Measurements from ENCODE around the gene ZBTB43.

Gene ZBTB43

DNA sequence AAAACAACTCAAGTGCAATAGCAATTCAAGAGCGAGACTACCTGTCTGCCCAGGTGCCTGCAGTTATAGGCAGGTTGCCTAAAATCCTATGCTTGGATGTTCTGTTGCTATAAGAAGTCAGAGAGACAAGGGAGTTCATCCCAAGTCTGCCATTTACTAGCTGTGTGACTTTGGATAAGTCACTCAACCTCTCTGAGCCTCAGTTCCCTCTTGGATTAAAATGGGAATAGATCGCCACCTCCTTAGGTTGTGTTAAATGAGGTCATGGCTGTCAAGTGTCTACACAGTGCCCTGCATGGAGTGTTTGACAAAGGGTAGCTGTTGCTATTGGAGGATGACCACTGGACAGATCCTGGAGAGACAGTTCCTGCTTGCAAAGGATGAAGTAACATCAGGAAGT is 54.3 kb downstream of the ZBTB43 start:
- H3K36me3 ChIP-seq (ENCODE audit: insufficient read depth, low read length), result peaks cover 4% of the 10 kb centered on the region; the same call in 1 of the 2 replicates

DNA sequence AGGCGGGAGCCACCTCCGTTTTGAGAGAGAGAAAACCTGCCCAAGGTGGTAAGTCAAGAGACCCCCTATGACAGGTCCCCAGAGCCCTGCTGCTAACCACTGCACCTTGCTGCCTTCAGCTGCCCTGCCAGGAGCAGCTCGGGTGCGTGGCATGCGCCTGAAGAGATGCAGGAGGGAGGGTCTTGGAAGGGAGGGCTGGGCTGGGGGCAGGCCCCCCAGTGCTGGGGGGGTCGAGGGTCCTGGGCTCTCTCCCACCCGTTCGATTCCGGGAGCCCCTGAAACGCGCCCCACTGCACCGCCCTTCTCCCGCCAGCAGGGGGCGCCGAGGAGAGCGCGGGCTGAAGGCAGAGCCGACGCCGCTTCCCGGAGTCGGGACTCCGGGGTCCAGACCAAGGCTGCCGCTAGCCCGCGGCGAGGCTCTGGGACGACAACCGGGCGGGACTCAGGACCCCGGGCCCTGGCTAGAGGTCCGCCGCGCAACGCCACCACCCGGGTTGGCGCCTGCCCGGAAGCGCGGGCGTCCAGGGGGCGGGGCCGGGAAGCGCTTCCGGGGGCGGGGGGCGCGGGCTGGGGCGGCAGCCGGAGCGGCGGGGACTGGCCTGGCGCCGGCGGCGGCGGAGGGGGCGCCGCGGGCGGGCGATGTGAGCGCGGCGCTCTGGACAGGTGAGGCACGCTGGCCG is 55.4 kb downstream of the ZBTB43 start, which contains the start of gene ZBTB34:
TSS of gene ZBTB34 (plus strand) at position 563 of the 680 bp plus-strand sequence. CDS start 18,761 bp downstream, outside the sequence.
- peaks cover 28% of the 10 kb centered on the region for H3K4me1 ChIP-seq (ENCODE audit: insufficient read depth, low read length)
- H3K27me3 ChIP-seq (ENCODE audit: insufficient read depth, low read length, poor library complexity), result peaks cover 13% of the 10 kb centered on the region
- TF ChIP-seq, protein P1, sequence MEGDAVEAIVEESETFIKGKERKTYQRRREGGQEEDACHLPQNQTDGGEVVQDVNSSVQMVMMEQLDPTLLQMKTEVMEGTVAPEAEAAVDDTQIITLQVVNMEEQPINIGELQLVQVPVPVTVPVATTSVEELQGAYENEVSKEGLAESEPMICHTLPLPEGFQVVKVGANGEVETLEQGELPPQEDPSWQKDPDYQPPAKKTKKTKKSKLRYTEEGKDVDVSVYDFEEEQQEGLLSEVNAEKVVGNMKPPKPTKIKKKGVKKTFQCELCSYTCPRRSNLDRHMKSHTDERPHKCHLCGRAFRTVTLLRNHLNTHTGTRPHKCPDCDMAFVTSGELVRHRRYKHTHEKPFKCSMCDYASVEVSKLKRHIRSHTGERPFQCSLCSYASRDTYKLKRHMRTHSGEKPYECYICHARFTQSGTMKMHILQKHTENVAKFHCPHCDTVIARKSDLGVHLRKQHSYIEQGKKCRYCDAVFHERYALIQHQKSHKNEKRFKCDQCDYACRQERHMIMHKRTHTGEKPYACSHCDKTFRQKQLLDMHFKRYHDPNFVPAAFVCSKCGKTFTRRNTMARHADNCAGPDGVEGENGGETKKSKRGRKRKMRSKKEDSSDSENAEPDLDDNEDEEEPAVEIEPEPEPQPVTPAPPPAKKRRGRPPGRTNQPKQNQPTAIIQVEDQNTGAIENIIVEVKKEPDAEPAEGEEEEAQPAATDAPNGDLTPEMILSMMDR (IDR thresholded peaks at IDR 0.05; ENCODE audit: borderline replicate concordance, extremely low read depth, low read length, poor library complexity, severe bottlenecking), result peak; percentile 88
- no peak for TF ChIP-seq EZH2 (IDR thresholded peaks at IDR 0.05; ENCODE audit: borderline replicate concordance, low read depth, low read length, severe bottlenecking)
- ATAC-seq (ENCODE audit: insufficient read depth, low read depth) (peak; percentile 80), DNase-seq (peak; percentile 73)
- peak within 1 kb of the TSS; percentile 77 for H3K9ac ChIP-seq (ENCODE audit: low read depth, low read length)
- H3K79me2 ChIP-seq (ENCODE audit: insufficient read depth, low read length), result peaks cover 35% of the 10 kb centered on the region
- H3K4me2 ChIP-seq (ENCODE audit: insufficient read depth, low read length), result peak within 1 kb of the TSS; percentile 97
- no peaks in the 10 kb centered on the region for H3K9me3 ChIP-seq (ENCODE audit: insufficient read depth, low read length, severe bottlenecking)
- H3K4me3 ChIP-seq (ENCODE audit: low read depth in 1 of 2, low read length in 2 of 2), result peak within 1 kb of the TSS; percentile 72 to 92
- H2AFZ ChIP-seq (ENCODE audit: low read depth, low read length), result peak within 1 kb of the TSS; percentile 92
- peaks cover 6% of the 10 kb centered on the region; the same call in 1 of the 2 replicates for H4K20me1 ChIP-seq (ENCODE audit: insufficient read depth, low read length)
- peaks cover 12% of the 10 kb centered on the region for H3K36me3 ChIP-seq (ENCODE audit: insufficient read depth, low read length)
- H3K27ac ChIP-seq (ENCODE audit: low read length), result peak within 1 kb of the TSS; percentile 89

More for the DNA sequence above, 54.3 kb downstream of the ZBTB43 start:
- ATAC-seq (ENCODE audit: insufficient read depth, low read depth) (no peak), DNase-seq (no peak)
- Histone ChIP-seq H3K9ac (ENCODE audit: low read depth, low read length) (no peak overlapping the region), H3K4me1 (ENCODE audit: insufficient read depth, low read length) (peaks cover 28% of the 10 kb centered on the region), H3K4me2 (ENCODE audit: insufficient read depth, low read length) (no peak overlapping the region; the same call in 1 of the 2 replicates), H3K27me3 (ENCODE audit: insufficient read depth, low read length, poor library complexity) (peaks cover 13% of the 10 kb centered on the region), H3K27ac (ENCODE audit: low read length) (no peak overlapping the region), H3K79me2 (ENCODE audit: insufficient read depth, low read length) (peaks cover 28% of the 10 kb centered on the region), H2AFZ (ENCODE audit: low read depth, low read length) (no peak overlapping the region), H3K4me3 (ENCODE audit: low read depth in 1 of 2, low read length in 2 of 2) (no peak overlapping the region), H4K20me1 (ENCODE audit: insufficient read depth, low read length) (peaks cover 6% of the 10 kb centered on the region; the same call in 1 of the 2 replicates), H3K9me3 (ENCODE audit: insufficient read depth, low read length, severe bottlenecking) (no peaks in the 10 kb centered on the region)
- TF ChIP-seq, protein P1 (IDR thresholded peaks at IDR 0.05; ENCODE audit: borderline replicate concordance, extremely low read depth, low read length, poor library complexity, severe bottlenecking), result no peak
- no peak for TF ChIP-seq EZH2 (IDR thresholded peaks at IDR 0.05; ENCODE audit: borderline replicate concordance, low read depth, low read length, severe bottlenecking)

DNA sequence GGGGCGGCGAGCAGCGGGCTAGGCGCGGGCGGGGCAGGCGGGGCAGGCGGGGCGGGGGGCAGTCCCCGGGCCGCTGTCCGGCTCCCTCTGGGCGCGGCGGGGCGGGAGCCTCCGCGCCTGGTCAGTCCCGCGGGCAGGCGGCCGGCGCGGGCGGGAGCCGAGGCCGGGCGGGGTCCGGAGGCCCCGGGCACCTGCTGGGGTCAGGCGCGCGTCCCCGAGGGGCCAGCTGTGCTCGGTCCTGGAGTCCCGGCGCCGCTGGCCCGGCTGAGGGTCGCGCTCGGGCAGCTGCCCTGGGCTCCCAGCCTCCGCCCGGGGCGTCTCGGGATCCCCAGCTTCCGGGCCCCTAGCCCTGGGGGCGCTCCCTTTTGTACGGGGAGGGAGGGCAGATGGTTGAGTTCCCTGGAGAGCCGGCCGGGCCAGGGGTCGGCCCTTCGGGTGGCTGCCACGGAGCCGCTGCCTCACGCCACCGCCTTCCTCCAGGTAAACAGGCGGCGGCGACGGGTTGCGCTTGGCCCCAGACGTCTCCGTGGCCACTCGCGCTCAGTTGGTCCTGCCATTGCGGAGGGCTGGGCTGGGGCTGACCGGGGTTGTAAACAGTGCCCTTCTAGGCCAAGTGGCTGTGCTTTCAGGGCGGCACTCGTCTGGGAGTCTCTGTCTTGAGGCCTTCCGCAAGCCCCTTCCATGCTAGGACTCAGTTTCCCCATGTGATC is 56.1 kb downstream of the ZBTB43 start:
- H3K4me2 ChIP-seq (ENCODE audit: insufficient read depth, low read length), result peak overlapping the region; percentile 97
- H4K20me1 ChIP-seq (ENCODE audit: insufficient read depth, low read length), result peaks cover 6% of the 10 kb centered on the region; the same call in 1 of the 2 replicates
- peaks cover 28% of the 10 kb centered on the region for H3K4me1 ChIP-seq (ENCODE audit: insufficient read depth, low read length)
- TF ChIP-seq, protein P1 (IDR thresholded peaks at IDR 0.05; ENCODE audit: borderline replicate concordance, extremely low read depth, low read length, poor library complexity, severe bottlenecking), result no peak
- TF ChIP-seq EZH2 (IDR thresholded peaks at IDR 0.05; ENCODE audit: borderline replicate concordance, low read depth, low read length, severe bottlenecking), result no peak
- peak overlapping the region; percentile 47 for H3K27ac ChIP-seq (ENCODE audit: low read length)
- peak overlapping the region; percentile 75 for H2AFZ ChIP-seq (ENCODE audit: low read depth, low read length)
- H3K36me3 ChIP-seq (ENCODE audit: insufficient read depth, low read length), result peaks cover 12% of the 10 kb centered on the region
- H3K4me3 ChIP-seq (ENCODE audit: low read depth in 1 of 2, low read length in 2 of 2), result peak overlapping the region; percentile 72 to 92
- peak; percentile 13 for DNase-seq
- peak; percentile 37 for ATAC-seq (ENCODE audit: insufficient read depth, low read depth)
- no peaks in the 10 kb centered on the region for H3K9me3 ChIP-seq (ENCODE audit: insufficient read depth, low read length, severe bottlenecking)
- peak overlapping the region; percentile 77 for H3K9ac ChIP-seq (ENCODE audit: low read depth, low read length)
- peaks cover 38% of the 10 kb centered on the region for H3K79me2 ChIP-seq (ENCODE audit: insufficient read depth, low read length)
- peaks cover 11% of the 10 kb centered on the region for H3K27me3 ChIP-seq (ENCODE audit: insufficient read depth, low read length, poor library complexity)
